Mucosa of descending colon (tissue), 3 donors: ENCODE data around the gene ASPN. TPM values are rescaled to one million over a fixed set of nuclear protein-coding genes. Genes with fewer than 3 reads are reported as not detected.

ENCODE experiments used
- ATAC-seq: fragments of 200-7000 bp; cut with Tn5 transposase; one replicate; pipeline ENCODE4 v1.9.1; 2020; ENCODE audit warnings: mild to moderate bottlenecking, moderate library complexity
- DNase-seq, 3 donors: peaks; one replicate each; pipeline ENCODE4 v3.0.0-alpha.2; 2020
- H3K36me3 ChIP-seq: fragments of 200-600 bp; one replicate; pipeline ENCODE4 v1.8.0; 2021; ENCODE audit warnings: low read depth, mild to moderate bottlenecking
- H3K4me1 ChIP-seq: fragments of 200-600 bp; one replicate; pipeline ENCODE4 v1.8.0; 2021; ENCODE audit warnings: low read depth, mild to moderate bottlenecking
- H3K4me3 ChIP-seq: fragments of 200-600 bp; one replicate; pipeline ENCODE4 v1.8.0; 2021; ENCODE audit warnings: mild to moderate bottlenecking
- H3K9me3 ChIP-seq: fragments of 200-600 bp; one replicate; pipeline ENCODE4 v1.8.0; 2021; ENCODE audit warnings: mild to moderate bottlenecking
- CTCF ChIP-seq: fragments of 200-600 bp; IDR thresholded peaks from one replicate; pipeline ENCODE4 v1.8.0; 2022; ENCODE audit warnings: antibody characterized with exemption, mild to moderate bottlenecking
- intact Hi-C, 2 donors: fragments of 100-400 bp; cut with DNase I in 1 of 2; cut with micrococcal nuclease in 1 of 2; formaldehyde crosslinking; loops; one replicate each; pipeline versions ENCODE4 v1.11.0 to v1.11.1; 2022; cut with DNase I, micrococcal nuclease
- total RNA-seq, 3 donors: library from RNA; stranded (reverse); fragmentation: NEBNext Ultra II Directional in 2 of 3; extraction: Animal tissue kit (Norgen Biotek cat#: 25700) in 2 of 3; gene quantifications; one replicate each; pipeline versions ENCODE4 v1.2.1 to v1.2.4, GENCODE V29; 2021 to 2023
- donor health status: DM: no; HTN: no; CAD: no; lungs with moderate emphysema.
- donor health status: DM: no; HTN: no; CAD: no.
- donor health status: DM: no; HTN: yes; CAD: no.

ASPN gene
- total RNA-seq, 3 donors from 2014 or later = 1.1 to 5.1 (median 1.3) TPM

DNA sequence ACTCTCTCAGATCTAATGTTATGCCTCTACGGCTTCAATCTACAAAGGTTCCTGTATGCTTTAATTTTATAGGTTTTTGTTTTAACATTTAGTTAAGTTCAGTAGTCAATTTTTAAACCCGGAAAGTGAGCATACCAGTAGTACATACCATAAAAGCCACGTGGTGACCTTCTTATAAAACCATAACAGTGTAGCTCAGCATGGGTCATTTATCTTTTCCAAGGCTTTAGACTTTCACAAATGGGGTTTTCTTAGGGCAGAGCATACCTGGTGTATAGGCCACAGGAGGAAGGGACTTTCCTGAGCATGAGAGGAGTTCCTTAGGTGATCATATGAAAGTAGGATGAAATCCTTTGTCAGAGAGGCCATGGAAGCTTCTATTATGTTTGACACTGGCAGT is 30.3 kb upstream of the ASPN start:
- no peak for TF ChIP-seq CTCF
- H3K4me1 ChIP-seq = peaks cover 3% of the 10 kb centered on the region
- no peak overlapping the region for H3K4me3 ChIP-seq
- ATAC-seq (peak; percentile 89), DNase-seq (peak in 1 of 3 donors; percentile 33)
- no peaks in the 10 kb centered on the region for H3K36me3 ChIP-seq
- no peaks in the 10 kb centered on the region for H3K9me3 ChIP-seq
- intact Hi-C loops = no loop called here

GRCh38 chr9:92510747-92511146 is 28.4 kb upstream of the ASPN start:
- intact Hi-C loops = no loop called here
- Histone ChIP-seq H3K4me3 (no peak overlapping the region), H3K4me1 (peaks cover 3% of the 10 kb centered on the region), H3K36me3 (no peaks in the 10 kb centered on the region), H3K9me3 (no peaks in the 10 kb centered on the region)
- ATAC-seq = no peak
- TF ChIP-seq CTCF = no peak
- no peak for DNase-seq

DNA sequence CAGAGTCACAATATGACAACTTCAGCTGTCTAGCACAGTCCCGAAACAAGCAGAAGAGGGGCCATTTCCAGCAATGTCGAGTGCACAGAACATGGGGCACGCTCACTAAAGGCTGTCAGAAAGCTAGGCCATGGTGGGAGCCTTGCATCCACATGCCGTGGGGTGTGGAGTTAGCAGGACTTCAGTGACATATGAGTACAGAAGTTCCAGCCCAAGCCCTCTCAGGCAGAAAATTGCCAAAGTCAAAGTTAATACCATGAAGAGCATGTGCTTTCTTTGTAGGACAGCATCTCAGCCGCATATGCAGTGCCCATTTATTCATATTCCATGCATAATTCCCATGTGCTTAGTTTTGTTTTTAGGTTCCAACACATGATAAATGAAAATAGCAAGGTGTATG is 26.7 kb upstream of the ASPN start:
- Histone ChIP-seq H3K36me3 (no peaks in the 10 kb centered on the region), H3K4me1 (peaks cover 3% of the 10 kb centered on the region), H3K4me3 (no peak overlapping the region), H3K9me3 (no peaks in the 10 kb centered on the region)
- no peak for TF ChIP-seq CTCF
- no peak for DNase-seq
- intact Hi-C loops = no loop called here
- ATAC-seq = no peak

GRCh38 chr9:92508018-92508820 is 25.9 kb upstream of the ASPN start:
- Histone ChIP-seq H3K9me3 (no peaks in the 10 kb centered on the region), H3K4me1 (peaks cover 3% of the 10 kb centered on the region), H3K36me3 (no peaks in the 10 kb centered on the region), H3K4me3 (no peak overlapping the region)
- ATAC-seq (no peak), DNase-seq (peak in 1 of 3 donors; percentile 35)
- no peak for TF ChIP-seq CTCF
- intact Hi-C loops = no loop called here

GRCh38 chr9:92507496-92507895 is 25.2 kb upstream of the ASPN start:
- intact Hi-C loops = no loop called here
- ATAC-seq (no peak), DNase-seq (no peak)
- Histone ChIP-seq H3K4me1 (peaks cover 3% of the 10 kb centered on the region), H3K4me3 (no peak overlapping the region), H3K9me3 (no peaks in the 10 kb centered on the region), H3K36me3 (no peaks in the 10 kb centered on the region)
- no peak for TF ChIP-seq CTCF
